ENCODE data around the gene DENND5B. TPM values are rescaled to one million over a fixed set of nuclear protein-coding genes. Genes with fewer than 3 reads are reported as not detected.

The DENND5B gene
- total RNA-seq, 4 donors from 2014 or later = 32.2 to 59.2 (median 57.2) TPM

DNA sequence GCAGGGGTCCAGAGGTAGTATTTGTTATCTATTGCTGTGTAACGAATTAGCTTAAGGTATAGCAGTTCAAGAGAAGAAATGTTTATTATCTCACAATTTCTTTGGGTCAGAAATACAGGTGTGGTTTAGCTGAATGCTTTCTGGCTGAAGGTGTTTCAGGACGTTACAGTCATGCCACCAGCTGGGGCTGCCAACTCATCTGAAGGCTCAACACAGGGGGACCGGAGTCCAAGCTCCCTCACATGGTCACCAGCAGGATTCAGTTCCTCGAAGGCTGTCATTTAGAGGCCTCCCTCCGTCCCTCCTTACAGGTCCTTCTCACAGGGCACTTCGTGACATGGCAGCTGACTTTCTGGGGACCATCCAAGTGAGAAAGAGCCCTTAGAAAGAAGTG lies 227.5 kb downstream of the DENND5B start:
- Histone ChIP-seq H3K9me3 (no peaks in the 10 kb centered on the region), H3K4me1 (peaks cover 0 to 17% (median 2%) of the 10 kb centered on the region in 4 donors), H3K27ac (peak overlapping the region in 3 of 4 donors; percentile 60 to 83 (median 63)), H3K36me3 (no peaks in the 10 kb centered on the region), H3K4me3 (no peak overlapping the region), H3K27me3 (no peaks in the 10 kb centered on the region)
- TF ChIP-seq, protein P1, sequence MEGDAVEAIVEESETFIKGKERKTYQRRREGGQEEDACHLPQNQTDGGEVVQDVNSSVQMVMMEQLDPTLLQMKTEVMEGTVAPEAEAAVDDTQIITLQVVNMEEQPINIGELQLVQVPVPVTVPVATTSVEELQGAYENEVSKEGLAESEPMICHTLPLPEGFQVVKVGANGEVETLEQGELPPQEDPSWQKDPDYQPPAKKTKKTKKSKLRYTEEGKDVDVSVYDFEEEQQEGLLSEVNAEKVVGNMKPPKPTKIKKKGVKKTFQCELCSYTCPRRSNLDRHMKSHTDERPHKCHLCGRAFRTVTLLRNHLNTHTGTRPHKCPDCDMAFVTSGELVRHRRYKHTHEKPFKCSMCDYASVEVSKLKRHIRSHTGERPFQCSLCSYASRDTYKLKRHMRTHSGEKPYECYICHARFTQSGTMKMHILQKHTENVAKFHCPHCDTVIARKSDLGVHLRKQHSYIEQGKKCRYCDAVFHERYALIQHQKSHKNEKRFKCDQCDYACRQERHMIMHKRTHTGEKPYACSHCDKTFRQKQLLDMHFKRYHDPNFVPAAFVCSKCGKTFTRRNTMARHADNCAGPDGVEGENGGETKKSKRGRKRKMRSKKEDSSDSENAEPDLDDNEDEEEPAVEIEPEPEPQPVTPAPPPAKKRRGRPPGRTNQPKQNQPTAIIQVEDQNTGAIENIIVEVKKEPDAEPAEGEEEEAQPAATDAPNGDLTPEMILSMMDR (IDR thresholded peaks at IDR 0.05) = no peak
- TF ChIP-seq POLR2A (IDR thresholded peaks at IDR 0.05) = no peak
- DNase-seq = peak in 1 of 3 donors; percentile 49

DNA sequence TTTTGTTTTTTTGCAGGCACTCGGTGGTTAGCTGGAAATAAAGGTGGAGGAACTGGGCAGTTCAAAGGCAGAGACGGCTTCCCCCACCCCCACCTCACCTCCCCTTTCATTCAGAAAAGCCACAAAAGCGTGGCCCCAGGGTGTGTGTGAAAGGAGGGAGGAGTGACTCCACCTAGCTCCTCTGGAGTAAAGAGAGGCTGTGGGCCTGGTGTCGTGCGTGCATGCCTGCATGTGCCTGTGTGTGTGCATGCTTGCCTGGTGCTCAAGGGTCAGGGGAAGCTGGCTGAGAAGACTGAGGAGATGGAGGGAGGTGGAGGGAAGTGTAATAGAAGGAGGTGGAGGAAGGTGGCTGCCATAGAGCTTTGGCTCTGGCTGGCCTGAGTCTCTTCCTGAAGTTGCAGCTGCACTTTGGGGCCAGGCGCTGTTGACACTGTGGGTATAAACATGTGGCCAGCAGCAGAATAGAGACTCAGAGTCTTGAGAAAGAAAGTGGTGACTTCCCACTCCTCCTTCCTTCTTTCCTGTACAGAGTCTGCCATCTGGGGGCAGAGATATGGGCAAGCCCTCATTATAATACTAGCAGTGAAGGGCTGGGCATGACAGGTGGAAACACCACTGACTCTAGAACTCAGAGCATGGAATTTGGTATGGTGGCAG lies 228.0 kb downstream of the DENND5B start:
- TF ChIP-seq, protein P1 (IDR thresholded peaks at IDR 0.05) = peak in 5 of 6 experiments; percentile 4 to 52 (median 44)
- TF ChIP-seq POLR2A (IDR thresholded peaks at IDR 0.05) = no peak
- Histone ChIP-seq H3K27me3 (no peaks in the 10 kb centered on the region), H3K4me1 (peaks cover 0 to 17% (median 2%) of the 10 kb centered on the region in 4 donors), H3K9me3 (no peaks in the 10 kb centered on the region), H3K27ac (peak overlapping the region; percentile 24 to 83 (median 62)), H3K4me3 (peak overlapping the region in 1 of 4 donors; percentile 25), H3K36me3 (no peaks in the 10 kb centered on the region)
- DNase-seq = peak; percentile 57 to 75 (median 72)

DNA sequence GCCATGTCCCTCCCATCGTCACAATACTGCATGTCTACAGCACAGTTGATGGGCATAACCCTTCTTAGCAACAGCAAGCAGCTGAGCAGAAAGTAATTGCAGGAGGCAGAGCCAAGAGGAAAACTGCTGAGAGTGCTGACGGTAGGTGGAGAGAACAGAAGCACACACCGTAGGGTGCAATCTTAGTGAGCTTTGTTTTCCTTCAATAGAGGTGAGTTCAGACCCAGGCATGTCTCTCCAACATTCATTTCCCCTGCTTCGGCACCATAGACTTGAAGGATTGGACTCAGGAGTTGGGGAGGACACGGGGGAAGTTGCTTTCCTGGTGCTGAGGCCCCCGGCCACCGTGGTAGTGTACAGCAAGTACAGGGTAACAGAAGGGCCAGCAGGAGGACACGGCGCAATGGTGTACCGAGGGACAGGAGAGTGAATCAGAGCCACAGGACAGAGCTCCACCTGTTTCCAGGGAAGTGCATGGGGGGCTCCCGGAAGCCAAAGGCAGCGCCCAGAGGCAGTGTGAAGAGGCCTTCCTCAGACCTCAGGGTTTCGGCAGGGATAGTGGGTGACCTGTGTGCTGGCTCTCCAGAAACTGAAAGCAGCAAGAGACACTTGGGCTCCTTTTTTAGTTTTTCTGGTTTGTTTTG lies 228.7 kb downstream of the DENND5B start:
- Histone ChIP-seq H3K36me3 (no peaks in the 10 kb centered on the region), H3K4me3 (peak overlapping the region in 2 of 4 donors; percentile 25 to 27), H3K4me1 (peaks cover 0 to 17% (median 2%) of the 10 kb centered on the region in 4 donors), H3K9me3 (no peaks in the 10 kb centered on the region), H3K27me3 (no peaks in the 10 kb centered on the region), H3K27ac (peak overlapping the region; percentile 24 to 83 (median 62))
- DNase-seq = peak in 2 of 3 donors; percentile 50 to 65
- TF ChIP-seq, protein P1 (IDR thresholded peaks at IDR 0.05) = peak in 1 of 6 experiments; percentile 21
- no peak for TF ChIP-seq POLR2A (IDR thresholded peaks at IDR 0.05)

DNA sequence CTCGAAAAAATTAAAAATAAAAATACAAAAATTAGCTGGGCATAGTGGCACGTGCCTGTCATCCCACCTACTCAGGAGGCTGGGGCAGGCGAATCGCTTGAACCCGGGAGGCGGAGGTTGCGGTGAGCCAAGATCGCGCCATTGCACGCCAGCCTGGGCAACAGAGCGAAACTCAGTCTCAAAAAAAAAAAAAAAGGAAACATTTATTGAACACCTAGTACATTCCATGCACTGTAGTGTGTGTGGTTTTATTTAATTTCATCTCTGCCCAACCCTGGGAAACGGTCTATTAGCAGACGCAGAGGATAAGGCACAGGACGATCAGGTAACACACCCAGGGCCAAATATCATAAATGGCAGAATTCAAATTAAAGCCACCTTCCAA lies 229.2 kb downstream of the DENND5B start:
- no peaks in the 10 kb centered on the region for H3K27me3 ChIP-seq
- no peak for DNase-seq
- TF ChIP-seq, protein P1 (IDR thresholded peaks at IDR 0.05) = no peak
- TF ChIP-seq POLR2A (IDR thresholded peaks at IDR 0.05) = no peak
- peak overlapping the region in 1 of 4 donors; percentile 83 for H3K27ac ChIP-seq
- peaks cover 0 to 17% (median 2%) of the 10 kb centered on the region in 4 donors for H3K4me1 ChIP-seq
- H3K9me3 ChIP-seq = no peaks in the 10 kb centered on the region
- H3K4me3 ChIP-seq = no peak overlapping the region
- no peaks in the 10 kb centered on the region for H3K36me3 ChIP-seq

DNA sequence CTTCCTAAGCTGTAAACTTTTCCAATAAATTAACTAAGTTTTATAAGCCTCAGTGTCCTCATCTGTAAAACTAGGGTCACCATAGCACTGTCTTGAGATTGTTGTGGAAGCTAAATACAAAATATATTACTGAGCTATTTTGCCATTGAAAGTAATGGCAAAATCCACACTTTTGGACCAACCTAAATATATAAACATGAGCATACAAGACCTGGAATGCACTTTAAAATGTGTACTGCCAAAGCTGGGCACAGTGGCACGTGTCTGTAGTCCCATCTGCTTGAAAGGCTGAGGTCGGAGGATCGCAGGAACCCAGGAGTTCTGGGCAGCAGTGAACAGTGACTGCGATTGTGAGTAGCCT lies 235.2 kb downstream of the DENND5B start:
- peak overlapping the region in 1 of 4 donors; percentile 25 for H3K27ac ChIP-seq
- DNase-seq = no peak
- no peaks in the 10 kb centered on the region for H3K9me3 ChIP-seq
- H3K4me1 ChIP-seq = no peaks in the 10 kb centered on the region
- no peaks in the 10 kb centered on the region for H3K27me3 ChIP-seq
- no peaks in the 10 kb centered on the region for H3K36me3 ChIP-seq
- TF ChIP-seq, protein P1 (IDR thresholded peaks at IDR 0.05) = no peak
- TF ChIP-seq POLR2A (IDR thresholded peaks at IDR 0.05) = no peak
- H3K4me3 ChIP-seq = no peak overlapping the region

Data from Peyer's patch (tissue), 4 donors.